G401 (cell line): ENCODE data around the gene MAGI2. TPM values are rescaled to one million over a fixed set of nuclear protein-coding genes. Genes with fewer than 3 reads are reported as not detected.

Experiments used
- DNase-seq: peaks from one replicate; pipeline ENCODE4 v3.0.0-alpha.2; 2015; ENCODE audit warnings: low spot score
- in situ Hi-C: cut with HindIII; loops from 2 replicates; pipeline ENCODE4 v1.10.0; 2016; ENCODE audit warnings: low sequenced_read_pairs, mixed read lengths
- total RNA-seq: library from RNA; depleted of rRNA; stranded (reverse); fragments of >200 nt; shearing (Covaris generic); gene quantifications from 2 replicates; pipeline ENCODE4 v1.2.3, GENCODE V29; 2014

MAGI2 gene
- total RNA-seq, 1 experiment from 2014 or later = not detected

DNA sequence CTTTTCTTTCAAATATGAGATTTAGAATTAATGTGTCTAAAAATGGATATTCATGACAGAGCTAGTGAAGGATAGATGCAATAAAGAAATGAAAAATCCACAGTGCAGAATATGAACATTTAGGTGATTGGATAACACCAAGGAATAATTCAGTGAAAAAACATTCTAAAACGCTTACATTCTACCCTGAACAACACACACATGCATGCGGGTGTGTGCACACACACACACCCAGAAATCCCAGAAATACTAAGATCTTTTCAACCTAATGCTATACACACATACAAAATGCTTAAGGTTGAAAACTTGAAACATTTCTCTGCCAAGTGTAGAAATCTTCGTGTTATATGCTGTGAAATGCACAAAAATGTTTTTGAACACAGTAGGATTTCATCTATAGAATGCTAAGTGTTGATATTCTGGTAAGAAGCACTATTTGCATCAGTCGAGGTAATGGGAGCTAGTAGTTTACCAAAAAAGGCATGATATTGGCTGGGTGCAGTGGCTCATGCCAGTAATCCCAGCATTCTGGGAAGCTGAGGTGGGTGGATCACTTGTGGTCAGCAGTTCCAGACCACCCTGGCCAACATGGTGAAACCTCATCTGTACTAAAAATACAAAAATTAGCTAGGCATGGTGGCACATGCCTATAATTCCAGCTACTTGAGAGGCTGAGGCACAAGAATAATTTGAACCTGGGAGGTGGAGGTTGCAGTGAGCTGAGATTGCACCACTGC is 1054.3 kb downstream of the MAGI2 start:
- no peak for DNase-seq
- in situ Hi-C loops = no loop called here

DNA sequence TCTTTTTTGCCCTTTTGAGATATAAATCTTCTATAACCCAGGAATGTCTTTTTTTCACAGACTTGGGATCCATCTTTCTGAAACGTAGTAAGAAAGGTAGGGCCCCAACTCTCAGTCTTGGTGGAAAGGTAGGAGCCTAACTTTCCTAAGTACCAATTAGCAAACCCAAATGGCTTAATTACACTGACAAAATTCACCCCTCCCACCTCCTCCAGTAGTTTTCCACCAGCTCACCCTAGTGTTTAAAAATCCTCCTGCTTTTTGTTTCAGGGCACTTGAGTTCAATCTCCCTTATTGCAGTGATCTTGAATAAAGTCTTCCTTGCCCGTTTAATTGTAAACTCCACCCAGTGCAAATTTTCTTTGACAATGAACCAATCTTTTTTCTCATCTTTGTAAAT is 1054.9 kb downstream of the MAGI2 start:
- in situ Hi-C loops = no loop called here
- DNase-seq = no peak

DNA sequence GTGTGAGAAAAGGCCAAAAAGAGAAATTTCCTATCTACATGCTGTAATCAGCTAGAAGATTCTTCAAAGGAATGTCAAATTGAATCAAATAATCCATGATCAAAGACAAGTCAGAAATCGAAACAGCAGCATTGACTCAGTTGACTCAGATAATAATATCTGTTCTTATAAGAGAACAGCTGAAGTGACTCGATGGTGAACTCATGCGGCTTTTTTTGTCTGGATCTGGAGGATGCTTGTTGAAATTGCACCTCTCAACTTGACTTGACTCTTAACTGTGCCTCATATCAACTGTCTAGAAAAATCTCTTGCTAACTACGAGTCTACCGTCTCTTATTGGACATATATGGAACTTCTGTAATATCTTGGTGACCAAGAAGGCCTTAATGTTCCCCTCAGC is 1055.4 kb downstream of the MAGI2 start:
- in situ Hi-C loops = no loop called here
- no peak for DNase-seq

DNA sequence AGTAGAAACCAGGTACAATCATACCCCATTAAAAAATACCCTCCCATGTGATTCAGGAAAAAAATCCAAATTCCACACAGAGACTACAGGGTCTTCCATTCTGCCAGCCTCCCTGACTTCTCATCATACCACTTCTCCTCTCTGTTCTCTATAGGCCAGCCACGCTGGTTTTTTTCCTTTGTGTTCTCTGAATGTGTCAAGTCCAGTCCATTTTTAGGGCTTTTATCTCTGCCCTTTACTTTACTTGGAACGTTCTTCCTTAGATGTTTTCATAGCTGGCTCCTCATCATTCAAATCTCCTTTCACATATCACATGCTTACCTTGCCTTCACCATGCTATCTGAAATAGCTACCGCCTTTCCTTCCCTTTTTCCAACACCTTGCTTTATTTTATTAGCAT is 1057.3 kb downstream of the MAGI2 start:
- in situ Hi-C loops = no loop called here
- DNase-seq = no peak

DNA sequence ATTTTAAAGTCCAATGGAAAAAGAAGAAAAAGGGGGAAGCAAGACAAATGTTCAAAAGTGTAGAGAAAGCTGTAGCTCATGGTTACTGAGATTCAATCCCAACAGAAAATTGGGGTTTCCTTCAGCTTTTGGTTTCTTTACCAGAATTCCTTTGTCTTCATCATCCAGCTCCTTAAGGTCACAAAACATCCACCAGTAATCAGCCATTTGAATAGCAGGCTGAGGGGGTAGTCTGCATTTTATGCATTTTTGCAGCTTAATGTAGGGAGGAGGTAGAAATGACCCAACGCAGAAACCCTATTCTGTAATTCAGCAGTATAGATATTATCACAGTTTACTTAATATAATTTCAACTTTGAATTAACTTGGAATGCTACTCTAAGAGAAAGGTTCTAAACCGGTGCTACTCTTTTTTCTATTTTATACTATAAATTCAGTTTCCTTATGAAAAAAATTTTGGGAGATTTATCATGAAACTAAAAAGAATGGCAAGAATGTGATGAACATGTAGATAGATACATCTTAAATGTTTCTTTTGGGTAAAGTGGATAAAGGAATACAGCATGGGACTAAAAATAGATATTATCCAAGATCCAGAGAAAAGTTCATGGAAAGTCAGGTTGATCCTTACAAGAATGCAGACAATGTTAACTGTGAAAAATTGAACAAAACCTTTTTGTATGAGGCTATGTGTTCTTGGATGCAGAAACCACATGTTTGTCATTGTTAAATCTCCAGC is 1058.0 kb downstream of the MAGI2 start:
- in situ Hi-C loops = no loop called here
- DNase-seq = no peak

DNA sequence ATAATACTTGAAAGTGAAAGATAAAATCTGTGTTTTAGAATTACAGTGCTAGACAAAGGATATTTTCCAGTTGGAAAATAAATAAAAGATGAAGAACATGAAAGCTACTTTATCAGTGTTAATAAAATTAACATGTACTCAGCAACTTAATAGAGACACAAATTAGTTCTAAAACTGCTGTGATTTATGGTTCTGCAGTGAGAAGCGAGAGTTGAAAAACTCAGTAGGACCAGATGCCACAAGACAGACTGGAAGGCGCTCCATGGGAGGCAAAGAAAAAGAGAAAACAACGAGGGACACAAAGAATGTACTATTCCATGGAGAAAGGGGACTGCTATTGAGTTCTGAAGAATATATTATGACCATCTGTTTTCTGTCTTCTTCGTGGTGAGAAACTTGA is 1064.4 kb downstream of the MAGI2 start:
- in situ Hi-C loops = no loop called here
- DNase-seq = no peak

DNA sequence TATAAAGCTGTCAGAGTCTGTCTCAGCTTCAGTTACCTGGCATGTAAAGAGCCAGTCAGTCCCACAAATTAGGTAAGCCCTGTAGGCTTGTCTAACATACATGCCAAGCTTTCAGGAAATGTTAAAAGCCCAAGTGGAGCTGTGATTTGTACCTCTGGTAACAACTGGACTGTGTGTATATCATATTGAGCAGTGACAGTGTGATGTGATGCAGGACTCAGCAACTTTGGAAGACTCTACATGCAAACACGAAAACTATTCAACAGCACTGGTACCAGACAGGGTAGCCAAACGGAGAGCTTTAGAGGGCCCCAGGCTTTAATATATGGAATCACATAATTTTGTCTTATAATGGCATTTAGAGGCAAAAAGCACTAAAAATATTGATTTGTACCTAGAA is 1066.9 kb downstream of the MAGI2 start:
- no peak for DNase-seq
- in situ Hi-C loops = no loop called here

DNA sequence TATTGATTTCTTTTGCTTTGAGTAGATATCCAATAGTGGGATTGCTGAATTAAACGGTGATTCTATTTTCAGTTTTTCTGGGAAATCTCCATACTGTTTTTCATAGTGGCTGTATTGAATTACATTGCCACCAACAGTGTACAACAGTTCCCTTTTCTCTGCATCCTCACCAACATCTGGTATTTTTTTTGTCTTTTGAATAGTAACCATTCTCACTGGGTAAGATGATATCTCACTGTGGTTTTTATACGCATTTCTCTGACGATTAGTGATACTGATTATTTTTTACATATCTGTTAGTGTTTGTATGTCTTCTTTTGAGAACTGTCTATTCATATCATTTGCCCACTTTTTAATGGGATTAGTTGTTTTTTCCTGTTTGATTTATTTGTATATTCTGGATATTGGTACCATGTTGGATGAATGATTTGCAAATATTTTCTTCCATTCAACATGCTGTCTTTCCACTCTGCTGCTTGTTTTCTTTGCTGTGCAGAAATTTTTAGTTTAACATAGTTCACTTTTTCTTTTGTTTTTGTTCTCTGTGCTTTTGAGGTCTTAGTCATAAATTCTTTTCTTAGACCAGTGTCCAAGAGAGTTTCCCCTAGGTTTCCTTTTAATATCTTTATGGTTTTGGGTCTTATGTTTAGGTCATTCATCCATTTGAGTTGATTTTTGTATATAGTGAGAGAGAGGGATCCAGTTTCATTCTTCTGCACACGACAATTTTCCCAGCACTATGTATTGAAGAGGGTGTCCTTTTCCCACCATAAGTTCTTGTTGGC is 1070.2 kb downstream of the MAGI2 start:
- DNase-seq = no peak
- in situ Hi-C loops = no loop called here

DNA sequence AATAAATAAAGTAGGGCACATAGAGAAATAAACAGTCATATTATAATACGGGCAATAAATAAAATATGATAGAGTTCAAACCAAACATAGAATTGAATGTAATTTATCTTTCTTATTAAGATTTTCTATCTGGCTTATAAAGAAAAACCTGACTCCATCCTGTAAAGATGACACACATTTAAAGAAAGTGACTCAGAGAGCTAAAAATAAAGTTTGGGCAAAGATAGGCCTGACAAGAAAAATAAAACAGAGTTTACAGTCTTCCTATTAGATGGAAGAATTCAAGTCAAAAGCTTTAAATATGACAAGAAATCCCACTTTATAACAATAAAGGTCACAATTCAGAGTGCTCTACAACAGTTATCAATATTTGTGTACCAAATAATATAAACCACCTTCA is 1074.3 kb downstream of the MAGI2 start:
- in situ Hi-C loops = no loop called here
- no peak for DNase-seq

DNA sequence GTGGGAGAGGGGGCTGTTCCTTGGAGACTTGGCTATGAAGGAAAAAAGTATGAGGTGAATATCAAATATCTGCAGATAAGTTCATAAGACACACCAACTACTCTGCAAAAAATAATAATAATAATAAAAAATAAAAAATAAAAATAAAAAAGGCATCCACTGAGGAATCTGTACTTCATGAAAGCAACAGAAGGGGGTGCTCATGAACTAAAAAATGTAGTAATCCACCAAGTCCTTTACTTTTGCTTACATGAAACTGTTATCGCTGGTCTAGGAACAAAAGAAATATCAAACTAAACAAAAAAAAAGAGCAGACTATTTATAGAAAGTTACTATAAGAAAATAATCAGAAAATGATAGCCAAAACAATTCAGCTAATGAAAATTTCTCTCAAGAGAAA is 1075.9 kb downstream of the MAGI2 start:
- DNase-seq = no peak
- in situ Hi-C loops = no loop called here

DNA sequence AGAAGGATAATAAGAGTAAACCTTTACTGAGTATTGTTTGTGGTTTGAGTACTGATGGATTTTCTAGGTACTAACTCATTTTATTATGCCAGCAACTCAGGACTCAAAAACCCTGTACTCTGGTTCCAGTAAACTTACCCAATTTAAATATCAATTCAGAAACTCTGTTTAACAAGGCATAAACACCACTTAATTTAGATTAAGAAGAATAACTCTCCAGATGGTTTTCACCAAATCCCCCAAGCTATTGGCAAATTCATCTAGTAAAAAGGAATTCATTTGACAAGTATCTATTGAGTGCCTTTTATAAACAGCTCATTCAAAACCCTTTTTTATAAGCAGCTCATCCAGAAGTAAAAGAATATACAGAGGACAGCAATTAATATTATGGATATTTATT is 1082.5 kb downstream of the MAGI2 start:
- DNase-seq = no peak
- in situ Hi-C loops = no loop called here

DNA sequence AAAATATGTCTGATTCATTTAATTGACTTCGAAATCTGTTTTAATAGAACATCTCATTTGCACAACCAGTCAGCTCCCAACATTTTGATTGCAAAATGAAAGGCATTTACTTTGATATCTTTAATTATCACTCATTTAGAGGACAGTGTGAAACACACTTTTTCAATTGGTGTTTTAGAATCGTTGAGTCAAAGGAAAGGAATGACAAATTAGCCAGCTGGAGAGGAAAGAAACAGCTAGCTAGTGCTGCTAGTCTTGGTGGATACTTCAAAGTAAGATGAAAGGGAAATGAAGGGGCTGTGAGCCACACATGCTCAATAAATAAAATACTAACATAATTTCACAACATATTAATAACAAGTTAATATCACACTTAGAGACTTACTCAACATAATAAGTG is 1084.7 kb downstream of the MAGI2 start:
- no peak for DNase-seq
- in situ Hi-C loops = no loop called here

DNA sequence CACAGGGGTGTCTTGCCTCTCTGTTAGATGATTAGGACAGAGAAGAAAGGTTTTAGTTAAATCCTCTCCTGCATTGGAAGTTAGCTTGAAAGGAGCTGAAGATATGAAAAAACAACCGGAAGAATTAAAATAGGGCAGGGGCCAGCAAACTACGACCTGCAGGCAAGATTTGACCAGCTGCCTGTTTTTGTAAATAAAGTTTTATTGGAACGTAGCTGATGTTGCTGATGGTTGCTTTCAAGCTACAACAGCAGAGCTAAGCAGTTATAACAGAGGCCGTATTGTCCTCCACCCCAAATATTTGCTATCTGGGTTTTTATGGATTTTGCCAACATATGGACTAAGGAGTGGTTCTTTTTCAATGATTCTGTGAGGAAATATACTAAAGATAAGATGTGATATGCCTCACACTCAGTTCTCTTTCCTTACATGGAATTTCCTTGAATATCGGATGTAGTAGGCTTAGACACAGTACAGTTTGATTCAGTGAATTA is 1086.1 kb downstream of the MAGI2 start:
- in situ Hi-C loops = no loop called here
- no peak for DNase-seq

DNA sequence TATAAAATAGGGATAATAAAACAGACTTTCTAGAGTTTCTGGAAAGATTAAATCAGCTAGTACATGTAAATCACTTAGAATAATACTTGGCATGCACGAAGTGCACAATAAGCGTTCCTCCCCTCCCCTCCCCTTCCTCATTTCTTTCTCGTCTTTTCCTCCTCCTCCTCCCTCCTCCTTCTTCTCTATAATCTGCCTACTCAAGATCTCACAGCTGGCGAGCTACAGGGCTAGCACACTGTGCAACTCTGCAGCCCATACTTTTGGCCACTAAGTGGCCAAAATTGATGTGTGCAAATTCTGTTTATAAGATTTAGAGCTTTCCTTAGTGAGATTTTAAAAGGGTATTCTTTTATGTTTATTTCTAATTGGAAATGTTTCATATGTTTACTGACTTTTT is 1089.6 kb downstream of the MAGI2 start:
- DNase-seq = no peak

DNA sequence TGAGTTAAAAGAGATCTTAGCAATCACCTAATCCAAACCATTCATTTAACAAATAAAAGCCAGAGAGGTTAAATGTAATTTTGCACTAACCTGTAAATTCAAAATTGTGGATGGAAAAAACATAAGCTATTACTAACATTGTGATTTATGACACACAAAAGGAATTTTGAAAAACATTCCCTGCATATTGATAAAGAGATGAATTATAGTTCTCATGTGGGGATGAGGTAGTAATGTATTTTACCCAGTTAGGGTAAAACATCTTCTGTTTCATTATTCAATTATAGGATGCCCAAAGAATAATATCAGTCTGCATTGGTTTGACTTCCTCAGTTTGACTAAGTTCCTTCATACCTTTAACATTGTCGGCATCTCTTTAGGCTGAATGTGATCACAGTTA is 1093.6 kb downstream of the MAGI2 start:
- in situ Hi-C loops = no loop called here
- no peak for DNase-seq

More for the DNA sequence above, 1089.6 kb downstream of the MAGI2 start:
- in situ Hi-C loops = no loop called here

DNA sequence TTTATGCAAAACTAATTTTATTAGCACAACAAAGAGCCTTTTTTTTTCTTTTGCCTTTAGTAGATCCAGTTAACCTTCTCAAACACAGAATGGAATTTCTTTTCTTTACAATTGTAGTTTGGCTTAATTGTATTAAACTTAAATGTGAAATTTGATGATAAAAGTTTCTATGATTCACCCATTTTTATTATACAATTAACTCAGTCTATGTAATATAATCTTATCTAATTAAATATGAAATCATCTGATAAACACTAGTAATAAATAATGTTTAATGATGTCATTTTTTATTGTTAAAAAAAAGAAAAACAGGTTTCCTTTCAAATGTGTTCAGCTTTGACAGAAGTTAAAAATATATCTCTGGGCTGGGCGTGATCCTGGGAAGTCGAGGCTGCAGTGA is 1095.8 kb downstream of the MAGI2 start:
- in situ Hi-C loops = no loop called here
- no peak for DNase-seq

DNA sequence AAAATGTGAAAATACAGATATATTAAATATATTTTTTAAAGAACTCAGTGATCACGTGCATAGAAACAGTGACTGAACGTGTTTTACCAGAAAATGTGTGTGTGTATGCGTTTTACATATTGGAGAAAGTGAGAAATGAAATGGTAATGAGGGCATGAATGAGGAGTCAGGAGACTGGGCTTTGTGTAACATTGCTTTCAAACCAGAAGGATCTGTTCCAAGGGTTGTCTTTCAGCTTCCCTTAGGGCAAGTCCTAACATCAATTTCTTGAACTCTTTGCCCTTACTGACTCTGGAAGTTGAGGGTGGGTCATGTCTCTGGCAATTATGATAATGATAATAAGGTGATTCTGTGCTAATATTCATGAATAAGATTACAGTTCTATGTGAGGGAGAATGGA is 1097.6 kb downstream of the MAGI2 start:
- in situ Hi-C loops = no loop called here
- no peak for DNase-seq

DNA sequence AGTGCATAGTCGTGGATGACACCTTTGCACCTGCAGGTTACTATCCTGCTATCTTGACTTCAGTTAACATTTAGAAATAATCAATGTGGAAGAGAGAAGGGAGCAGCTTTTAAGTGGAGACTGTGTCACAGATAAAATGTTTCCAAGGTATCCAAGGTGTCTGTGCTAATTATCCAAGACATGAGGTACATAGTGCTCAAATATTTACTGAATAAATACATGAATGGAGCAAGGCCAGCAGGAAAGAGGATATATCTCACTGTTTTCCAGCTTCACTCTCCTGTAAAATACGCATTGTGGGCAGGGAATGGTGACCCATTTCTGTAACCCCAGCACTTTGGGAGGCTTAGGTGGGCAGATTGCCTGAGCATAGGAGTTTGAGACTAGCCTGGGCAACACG is 1102.5 kb downstream of the MAGI2 start:
- no peak for DNase-seq
- in situ Hi-C loops = no loop called here

DNA sequence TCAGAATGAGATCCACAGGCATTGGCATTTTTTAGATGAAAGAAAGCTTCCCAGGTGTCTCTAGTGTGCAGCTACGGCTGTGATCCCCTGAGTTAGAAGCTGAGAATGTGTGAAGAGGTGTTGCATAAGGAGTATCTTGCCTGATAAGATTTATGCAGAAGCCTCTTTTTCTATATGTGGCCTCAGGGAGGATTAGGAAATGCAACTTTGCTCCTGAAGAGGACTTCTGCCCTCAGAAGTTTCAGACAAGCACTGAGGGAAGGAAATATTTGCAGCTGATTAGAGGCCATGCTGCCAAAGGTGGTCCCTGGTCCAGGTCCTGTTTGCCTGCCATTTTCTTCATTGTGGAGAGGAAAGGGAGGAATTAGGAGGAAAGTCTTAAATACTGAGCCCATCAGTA is 1103.1 kb downstream of the MAGI2 start:
- DNase-seq = no peak
- in situ Hi-C loops = no loop called here

DNA sequence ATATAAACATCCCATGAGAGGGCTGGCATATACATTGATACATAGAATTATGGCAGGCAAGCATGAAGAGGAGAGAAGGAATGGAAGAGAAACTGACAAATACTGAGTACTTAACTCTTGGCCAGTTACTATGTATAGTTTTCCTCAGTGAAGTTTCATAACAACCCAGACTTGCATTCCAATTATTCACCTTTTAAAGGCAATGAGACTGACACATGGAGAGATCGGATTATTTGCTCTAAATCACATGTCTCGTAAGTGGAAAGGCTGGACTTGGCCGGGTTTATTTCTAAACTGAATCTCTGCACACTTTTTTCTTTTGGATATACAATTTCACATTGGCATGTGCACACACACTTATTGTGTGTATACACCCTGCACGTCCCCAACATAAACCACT is 1106.6 kb downstream of the MAGI2 start:
- in situ Hi-C loops = no loop called here

More for the DNA sequence above, 1106.6 kb downstream of the MAGI2 start:
- DNase-seq = no peak
